Measurements from ENCODE around the gene RNLS.
"Not testable (repeated sequence)": the region's sequence is repeated elsewhere in the genome, so short reads cannot be mapped to it uniquely, and the experiment has no call there.

The RNLS gene

DNA sequence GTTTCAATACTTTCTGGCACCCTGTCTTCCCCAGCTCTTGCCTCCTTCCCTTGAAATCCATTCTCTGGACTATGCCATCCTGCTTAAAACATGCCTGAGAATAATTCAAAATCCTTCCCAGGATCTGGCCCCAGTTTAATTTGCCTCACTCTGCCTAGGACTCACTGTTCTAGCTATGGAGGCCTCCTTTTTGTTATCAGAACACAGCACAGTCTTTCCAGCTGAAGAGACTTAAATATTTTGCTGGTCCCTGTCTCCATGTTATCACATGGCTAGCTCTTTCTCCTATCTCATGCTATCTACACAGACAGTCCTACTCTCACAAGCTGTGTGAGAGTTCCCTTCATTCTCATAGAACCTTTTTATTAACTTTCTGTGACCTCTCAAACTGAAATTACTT lies 194.8 kb downstream of the RNLS start:
- no peak for DNase-seq (ENCODE audit: low read depth, low spot score)

GRCh38 chr10:88386821-88387773 lies 196.0 kb downstream of the RNLS start:
- peak; percentile 35 for DNase-seq (ENCODE audit: low read depth, low spot score)

DNA sequence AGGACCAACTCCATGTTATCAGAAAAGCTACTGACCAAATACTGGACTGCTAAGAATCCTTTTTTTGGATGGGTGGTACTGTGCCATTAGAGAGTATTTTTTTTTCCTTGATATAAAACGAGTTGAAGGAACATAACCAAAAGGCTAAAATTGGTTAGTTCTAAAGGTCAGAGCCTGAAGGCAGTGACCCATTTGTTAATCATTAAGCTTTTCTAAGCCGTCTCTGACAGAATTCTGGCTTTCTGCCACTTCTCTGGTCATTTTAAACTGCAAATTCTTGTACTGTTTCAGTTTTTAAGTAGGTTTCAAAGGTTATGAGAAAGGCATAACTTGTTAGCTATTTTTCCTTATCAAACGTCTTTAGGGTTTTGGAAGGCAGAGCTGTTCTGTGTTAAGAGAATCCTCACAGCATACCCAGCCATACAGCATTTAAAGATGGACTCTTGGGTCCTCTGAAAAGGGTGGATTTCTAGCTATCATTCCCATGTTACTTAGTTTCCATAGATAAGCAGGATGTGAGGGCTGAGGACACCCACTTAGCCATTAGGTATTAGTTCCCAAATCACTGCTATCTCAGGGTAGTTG lies 196.8 kb downstream of the RNLS start:
- no peak for DNase-seq (ENCODE audit: low read depth, low spot score)

GRCh38 chr10:88385601-88386203 lies 197.4 kb downstream of the RNLS start:
- no peak for DNase-seq (ENCODE audit: low read depth, low spot score)

- DNase-seq (ENCODE audit: low read depth, low spot score): no peak
These were observed 199.8 kb downstream of the RNLS start for GRCh38 chr10:88383276-88383675.

- no peak for DNase-seq (ENCODE audit: low read depth, low spot score)
These were observed 200.4 kb downstream of the RNLS start for GRCh38 chr10:88382699-88383098.

- peak; percentile 32 for DNase-seq (ENCODE audit: low read depth, low spot score)
These were observed 203.5 kb downstream of the RNLS start for GRCh38 chr10:88379575-88379974.

DNA sequence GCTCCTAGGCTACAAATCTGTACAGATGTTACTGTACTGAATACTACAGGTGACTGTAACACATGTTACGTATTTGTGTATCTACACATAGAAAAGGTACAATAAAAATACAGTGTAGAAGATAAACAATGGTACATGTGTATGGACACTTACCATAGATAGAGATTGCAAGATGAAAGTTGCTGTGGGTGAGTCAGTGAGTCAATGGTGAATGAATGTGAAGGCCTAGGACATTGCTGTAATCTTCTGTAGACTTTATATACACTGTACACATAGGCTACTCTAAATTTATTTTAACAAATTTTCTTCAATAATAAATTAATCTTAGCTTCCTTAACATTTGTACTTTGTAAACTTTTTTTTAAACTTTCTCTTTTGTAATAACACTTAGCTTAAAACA lies 205.6 kb downstream of the RNLS start:
- no peak for DNase-seq (ENCODE audit: low read depth, low spot score)

- no peak for DNase-seq (ENCODE audit: low read depth, low spot score)
These were observed 208.5 kb downstream of the RNLS start for GRCh38 chr10:88374392-88375175.

GRCh38 chr10:88372881-88373592 lies 210.1 kb downstream of the RNLS start:
- DNase-seq (ENCODE audit: low read depth, low spot score): no peak

DNA sequence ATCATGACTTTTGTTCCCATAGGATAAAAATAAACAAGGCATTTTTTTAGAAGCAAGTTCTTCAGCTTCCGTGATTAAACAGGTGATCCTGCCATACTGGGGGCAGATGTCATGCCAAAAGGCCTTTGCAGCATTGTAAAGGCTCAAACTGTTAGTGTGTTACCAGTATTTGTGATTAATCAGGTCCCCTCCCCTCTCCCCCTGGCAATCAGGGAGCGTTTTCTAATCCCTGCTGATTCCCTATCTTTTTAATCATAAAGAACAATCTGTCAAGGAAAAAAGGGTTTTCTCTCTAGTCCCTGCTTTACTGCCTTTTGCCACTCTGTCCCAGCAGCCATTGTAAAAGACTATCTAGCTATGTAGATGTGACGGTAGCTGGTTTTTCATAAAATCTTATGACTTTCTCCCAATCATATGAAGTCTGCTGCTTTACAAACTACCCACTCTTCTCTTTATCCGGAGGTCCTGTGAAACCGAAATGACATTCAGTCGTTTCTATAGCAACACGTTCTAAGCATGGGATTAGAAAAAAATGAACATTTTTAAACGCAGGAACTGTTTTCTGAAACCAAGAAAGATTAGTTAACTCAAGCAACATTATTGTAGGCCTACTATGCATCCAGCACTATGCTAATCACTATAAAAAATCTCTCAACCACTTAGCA lies 210.9 kb downstream of the RNLS start:
- no peak for DNase-seq (ENCODE audit: low read depth, low spot score)

- no peak for DNase-seq (ENCODE audit: low read depth, low spot score)
These were observed 212.4 kb downstream of the RNLS start for GRCh38 chr10:88370713-88371112.

DNA sequence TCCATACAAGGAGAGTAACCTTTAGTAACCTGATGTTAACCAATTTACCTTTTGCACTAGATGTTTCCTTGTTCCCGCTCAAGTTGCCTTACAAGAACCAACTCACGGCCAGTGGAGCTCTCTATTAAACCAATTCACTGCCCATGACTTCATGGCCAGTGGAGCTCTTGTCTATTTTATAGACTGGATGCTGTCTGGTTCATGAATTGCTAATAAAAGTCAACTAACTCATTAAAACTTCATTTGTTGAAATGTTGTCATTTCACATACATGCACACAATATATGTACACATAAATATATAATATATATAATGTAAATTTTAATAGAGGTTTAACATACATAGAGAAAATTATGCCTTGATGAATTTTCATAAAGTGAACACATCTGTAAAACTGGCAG lies 216.3 kb downstream of the RNLS start:
- DNase-seq (ENCODE audit: low read depth, low spot score): no peak

DNA sequence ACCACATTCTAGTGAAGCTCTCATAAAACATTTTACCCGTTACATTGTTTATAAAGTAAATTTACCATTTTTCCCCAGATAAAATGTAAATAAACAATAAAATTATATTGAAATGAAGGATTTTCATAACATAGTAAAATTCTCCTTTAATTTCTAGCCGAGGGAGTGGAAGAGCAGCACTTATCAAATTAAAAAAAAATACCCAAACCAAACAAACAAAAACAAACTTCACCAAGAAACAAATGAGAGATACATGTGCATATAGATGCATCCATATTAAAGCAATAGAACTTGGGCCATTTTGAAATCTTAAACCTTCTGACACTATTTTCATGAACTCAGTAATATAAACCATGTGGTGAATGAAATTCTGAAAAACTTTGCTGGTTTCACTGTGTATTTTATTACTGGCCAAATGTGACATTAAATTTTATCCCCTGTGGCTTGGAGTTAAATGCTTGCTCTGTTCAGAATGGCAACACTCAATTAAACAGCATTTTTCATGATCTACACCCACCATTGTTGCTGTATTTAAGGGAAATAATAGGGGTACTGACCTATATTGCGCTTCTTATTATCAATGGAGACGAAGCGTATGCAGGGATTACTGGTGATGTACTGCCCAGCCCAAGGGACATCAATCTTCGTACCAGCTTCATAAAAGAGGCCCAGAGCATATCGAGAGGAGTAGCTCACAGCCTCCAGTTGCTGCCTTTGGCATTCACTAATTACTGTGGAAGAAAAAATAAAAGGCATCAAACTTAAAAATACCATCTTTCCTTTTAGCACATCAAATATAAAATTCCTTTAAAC lies 220.9 kb downstream of the RNLS start:
- DNase-seq (ENCODE audit: low read depth, low spot score): no peak

GRCh38 chr10:88361494-88361893 lies 221.6 kb downstream of the RNLS start:
- no peak for DNase-seq (ENCODE audit: low read depth, low spot score)

GRCh38 chr10:88355750-88356149 lies 227.4 kb downstream of the RNLS start:
- not testable (repeated sequence) for DNase-seq (ENCODE audit: low read depth, low spot score)

DNA sequence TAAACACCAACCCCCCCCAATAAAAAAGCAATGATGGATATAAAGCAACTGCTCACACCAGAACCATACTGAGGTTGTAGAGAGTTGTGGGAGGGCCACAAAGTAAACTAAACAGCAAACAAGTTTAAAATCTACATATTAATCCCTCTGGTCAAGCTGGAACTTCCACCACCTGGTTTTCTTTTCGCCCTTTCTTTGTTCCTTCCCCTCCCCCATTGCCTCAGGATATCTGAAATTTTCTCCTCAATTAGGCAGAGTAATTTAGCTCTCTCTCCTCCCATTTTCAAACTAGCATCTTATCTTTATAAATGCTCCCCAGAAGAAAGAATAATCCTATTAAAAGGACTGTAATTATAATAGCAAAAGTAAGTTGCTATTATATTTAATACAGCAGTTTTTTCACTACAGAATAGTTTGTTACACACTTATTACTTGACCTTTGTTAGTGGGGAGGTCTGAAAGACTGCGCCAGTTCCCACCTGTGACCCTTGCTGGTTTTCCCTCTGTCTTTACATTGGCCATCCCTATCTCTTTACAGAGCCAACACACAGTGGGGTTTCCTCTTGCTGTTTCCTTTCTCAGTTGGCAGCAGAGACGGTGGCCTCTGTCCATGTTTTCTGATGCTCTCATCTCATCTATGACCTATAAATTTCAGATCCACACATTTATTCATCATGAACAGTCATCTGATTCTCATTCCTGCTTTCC lies 235.4 kb downstream of the RNLS start:
- peak; percentile 13 for DNase-seq (ENCODE audit: low read depth, low spot score)

DNA sequence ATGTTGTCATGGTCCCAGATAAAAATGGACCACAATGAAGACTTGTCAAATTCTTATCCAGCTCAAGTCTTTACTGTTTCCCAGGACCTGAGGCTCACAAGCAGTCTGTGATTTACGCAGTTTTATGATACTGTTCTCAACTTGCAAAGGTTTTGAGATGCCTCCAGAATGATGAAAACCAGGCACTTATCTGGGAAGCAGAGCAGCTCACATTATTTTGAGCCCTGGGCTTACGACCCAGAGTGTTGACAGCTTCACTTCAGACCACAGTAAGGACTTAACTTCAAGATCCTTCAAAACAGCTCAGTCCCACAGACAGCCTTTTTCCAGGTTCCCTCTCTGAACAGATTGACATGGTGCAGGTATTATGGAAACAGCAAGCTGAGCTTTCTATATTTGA lies 236.1 kb downstream of the RNLS start:
- DNase-seq (ENCODE audit: low read depth, low spot score): no peak
